GM23338 (cell line): ENCODE results near the gene TSPAN3. TPM values are rescaled to one million over a fixed set of nuclear protein-coding genes. Genes with fewer than 3 reads are reported as not detected.

Experiments
- ATAC-seq: fragments of 200-7000 bp; cut with Tn5 transposase; 3 replicates; pipeline ENCODE4 v1.9.1; 2020
- DNase-seq: peaks from one replicate; pipeline ENCODE4 v3.0.0-alpha.2; 2015; ENCODE audit warnings: low spot score
- H2AFZ ChIP-seq: fragments of 200-600 bp; sonication (generic); 2 replicates; pipeline ENCODE4 v1.8.0; 2016; ENCODE audit warnings: antibody characterized with exemption, mild to moderate bottlenecking, moderate library complexity
- H3F3A ChIP-seq: fragments of 200-600 bp; sonication (generic); replicated peaks from 2 replicates; pipeline ENCODE4 v1.8.0; 2017; ENCODE audit warnings: antibody characterized with exemption, mixed run types, low read depth
- H3K27ac ChIP-seq: fragments of 200-600 bp; sonication (generic); 2 replicates; pipeline ENCODE4 v1.6.1; 2016; ENCODE audit warnings: low read depth
- H3K27me3 ChIP-seq: fragments of 200-600 bp; sonication (generic); 2 replicates; pipeline ENCODE4 v1.8.0; 2016; ENCODE audit warnings: mild to moderate bottlenecking, mixed run types, moderate library complexity; ENCODE audit not compliant: insufficient read depth
- H3K36me3 ChIP-seq: fragments of 200-600 bp; sonication (generic); 2 replicates; pipeline ENCODE4 v1.8.0; 2016; ENCODE audit warnings: mild to moderate bottlenecking; ENCODE audit not compliant: insufficient read depth
- H3K4me1 ChIP-seq: fragments of 200-600 bp; sonication (generic); 2 replicates; pipeline ENCODE4 v1.8.0; 2016; ENCODE audit warnings: mild to moderate bottlenecking, moderate library complexity; ENCODE audit not compliant: insufficient read depth
- H3K4me2 ChIP-seq: fragments of 200-600 bp; sonication (generic); 2 replicates; pipeline ENCODE4 v1.7.1; 2017; ENCODE audit warnings: mixed run types
- H3K4me3 ChIP-seq: fragments of 200-600 bp; sonication (generic); 2 replicates; pipeline ENCODE4 v1.6.1; 2016; ENCODE audit warnings: mixed run types
- H3K79me2 ChIP-seq: fragments of 200-600 bp; sonication (generic); replicated peaks from 2 replicates; pipeline ENCODE4 v1.8.0; 2017; ENCODE audit warnings: mild to moderate bottlenecking; ENCODE audit not compliant: insufficient read depth
- H3K9me2 ChIP-seq: fragments of 200-600 bp; sonication (generic); 2 replicates; pipeline ENCODE4 v1.8.0; 2017; ENCODE audit not compliant: insufficient read depth
- H4K20me1 ChIP-seq: fragments of 200-600 bp; sonication (generic); replicated peaks from 2 replicates; pipeline ENCODE4 v1.8.0; 2017; ENCODE audit warnings: mild to moderate bottlenecking; ENCODE audit not compliant: insufficient read depth
- H3K27ac Mint-ChIP-seq: 2 replicates; pipeline ENCODE4 v1.8.0; 2020; ENCODE audit warnings: inconsistent platforms, mild to moderate bottlenecking, moderate library complexity, mixed read lengths
- H3K27me3 Mint-ChIP-seq: 3 replicates; pipeline ENCODE4 v1.8.0; 2022; ENCODE audit warnings: low read depth, mild to moderate bottlenecking, moderate library complexity, mixed read lengths, inconsistent platforms; ENCODE audit not compliant: insufficient read depth, poor library complexity
- H3K36me3 Mint-ChIP-seq: 3 replicates; pipeline ENCODE4 v1.8.0; 2021; ENCODE audit warnings: low read depth, mild to moderate bottlenecking, inconsistent platforms, moderate library complexity, mixed read lengths
- H3K4me1 Mint-ChIP-seq: 3 replicates; pipeline ENCODE4 v1.8.0; 2020; ENCODE audit warnings: mild to moderate bottlenecking, inconsistent platforms, mixed read lengths
- H3K4me3 Mint-ChIP-seq: 3 replicates; pipeline ENCODE4 v1.8.0; 2021; ENCODE audit warnings: moderate library complexity, mild to moderate bottlenecking, inconsistent platforms, mixed read lengths
- H3K9me3 Mint-ChIP-seq: 3 replicates; pipeline ENCODE4 v1.8.0; 2020; ENCODE audit warnings: moderate library complexity, mild to moderate bottlenecking, inconsistent platforms, mixed read lengths
- EZH2 ChIP-seq: fragments of 200-600 bp; sonication (generic); IDR thresholded peaks from one replicate; pipeline ENCODE4 v1.8.0; 2017; ENCODE audit warnings: antibody characterized with exemption, mild to moderate bottlenecking, low read depth; ENCODE audit not compliant: unreplicated experiment
- EZH2phosphoT487 ChIP-seq: fragments of 200-600 bp; sonication (generic); IDR thresholded peaks from one replicate; pipeline ENCODE4 v1.8.1; 2018; ENCODE audit warnings: antibody characterized with exemption; ENCODE audit not compliant: unreplicated experiment
- JUNB ChIP-seq: IDR thresholded peaks from one replicate; pipeline ENCODE4 v1.6.1; 2016; ENCODE audit warnings: antibody characterized with exemption; ENCODE audit not compliant: unreplicated experiment
- NANOG ChIP-seq: IDR thresholded peaks from 2 replicates; pipeline ENCODE4 v1.6.1; 2016; ENCODE audit warnings: antibody characterized with exemption, borderline replicate concordance
- POLR2AphosphoS5 ChIP-seq: IDR thresholded peaks from 2 replicates; pipeline ENCODE4 v1.6.1; 2016; ENCODE audit warnings: antibody characterized with exemption, low read depth
- STAT1 ChIP-seq: IDR thresholded peaks from one replicate; pipeline ENCODE4 v1.6.1; 2016; ENCODE audit warnings: antibody characterized with exemption; ENCODE audit not compliant: unreplicated experiment
- ZNF331 ChIP-seq: fragments of 250-450 bp; sonication (Bioruptor Pico); IDR thresholded peaks from 2 replicates; pipeline ENCODE4 v1.5.0; 2020; ENCODE audit warnings: low read depth, mild to moderate bottlenecking, moderate library complexity
- polyA plus RNA-seq: library from polyadenylated mRNA; unstranded; fragments of >200 nt; fragmentation: Nextera tagmentation; extraction: Ambion mirVana; gene quantifications from 2 replicates; pipeline ENCODE4 v1.2.1, GENCODE V29; 2016
- total RNA-seq: library from RNA; depleted of rRNA; stranded (reverse); fragments of >200 nt; shearing (Covaris generic); gene quantifications from 2 replicates; pipeline ENCODE4 v1.2.3, GENCODE V29; 2014
- TF ChIP-seq, protein P1 (sequence below): IDR thresholded peaks from 2 replicates; pipeline ENCODE4 v1.6.1; 2016; ENCODE audit warnings: antibody characterized with exemption
- TF ChIP-seq, protein P2 (sequence below): fragments of 250-450 bp; sonication (Bioruptor Pico); IDR thresholded peaks from 2 replicates; pipeline ENCODE4 v1.5.0; 2020; ENCODE audit warnings: mild to moderate bottlenecking, moderate library complexity
- TF ChIP-seq, protein P3 (sequence below), 2 experiments: fragments of 200-600 bp in 1 of 2; sonication (generic) in 1 of 2; conservative IDR thresholded peaks; 2 replicates each; pipeline versions ENCODE4 v1.5.1 to v1.6.1; 2016 to 2017; ENCODE audit warnings: antibody characterized with exemption in 2 of 2, low read depth in 2 of 2, mild to moderate bottlenecking in 2 of 2, moderate library complexity in 1 of 2

TSPAN3 gene
- total and polyA plus RNA-seq, 2 experiments from 2014 or later = 72.5 to 159 TPM

DNA sequence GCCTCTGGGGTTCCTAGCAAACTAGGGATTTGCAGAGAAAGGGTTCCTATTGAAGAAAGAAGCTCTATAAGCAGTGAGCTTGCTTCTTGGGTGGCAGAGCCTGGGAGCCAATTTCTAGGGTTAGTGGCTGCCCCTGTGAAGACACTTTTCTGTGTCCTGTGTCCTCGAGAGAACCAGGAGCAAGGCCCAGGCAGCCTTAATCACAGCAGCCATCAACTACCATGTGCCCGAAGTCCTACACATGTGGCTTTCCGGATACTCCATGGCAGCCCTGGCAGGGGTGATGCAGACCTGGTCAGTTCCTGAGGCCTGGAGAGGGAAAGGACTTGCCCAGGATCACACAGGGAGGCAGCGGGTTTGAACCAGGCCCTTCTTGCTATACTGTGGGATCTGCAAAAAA, 27.7 kb upstream of the TSPAN3 start:
- H3K4me2 ChIP-seq = no peak overlapping the region
- no peaks in the 10 kb centered on the region for H3K36me3 ChIP-seq
- H3K4me1 ChIP-seq = no peaks in the 10 kb centered on the region
- TF ChIP-seq ZNF331 (CRISPR knock-in tag) = no peak
- TF ChIP-seq, protein P1, sequence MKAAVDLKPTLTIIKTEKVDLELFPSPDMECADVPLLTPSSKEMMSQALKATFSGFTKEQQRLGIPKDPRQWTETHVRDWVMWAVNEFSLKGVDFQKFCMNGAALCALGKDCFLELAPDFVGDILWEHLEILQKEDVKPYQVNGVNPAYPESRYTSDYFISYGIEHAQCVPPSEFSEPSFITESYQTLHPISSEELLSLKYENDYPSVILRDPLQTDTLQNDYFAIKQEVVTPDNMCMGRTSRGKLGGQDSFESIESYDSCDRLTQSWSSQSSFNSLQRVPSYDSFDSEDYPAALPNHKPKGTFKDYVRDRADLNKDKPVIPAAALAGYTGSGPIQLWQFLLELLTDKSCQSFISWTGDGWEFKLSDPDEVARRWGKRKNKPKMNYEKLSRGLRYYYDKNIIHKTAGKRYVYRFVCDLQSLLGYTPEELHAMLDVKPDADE = no peak
- no peak for TF ChIP-seq NANOG
- no peak overlapping the region for H2AFZ ChIP-seq
- H3K4me1 Mint-ChIP-seq = peaks cover 15% of the 10 kb centered on the region
- ATAC-seq = no peak
- no peaks in the 10 kb centered on the region for H3K9me2 ChIP-seq
- no peaks in the 10 kb centered on the region; the same call in 2 of the 3 replicates for H3K36me3 Mint-ChIP-seq
- H3K27me3 ChIP-seq = no peaks in the 10 kb centered on the region
- no peaks in the 10 kb centered on the region for H4K20me1 ChIP-seq
- no peak for DNase-seq
- H3F3A ChIP-seq = no peaks in the 10 kb centered on the region
- no peak overlapping the region for H3K4me3 ChIP-seq
- peaks cover 8% of the 10 kb centered on the region for H3K27me3 Mint-ChIP-seq
- no peaks in the 10 kb centered on the region for H3K79me2 ChIP-seq
- no peak overlapping the region for H3K27ac Mint-ChIP-seq
- H3K9me3 Mint-ChIP-seq = no peaks in the 10 kb centered on the region
- H3K27ac ChIP-seq = no peak overlapping the region
- no peak overlapping the region for H3K4me3 Mint-ChIP-seq

DNA sequence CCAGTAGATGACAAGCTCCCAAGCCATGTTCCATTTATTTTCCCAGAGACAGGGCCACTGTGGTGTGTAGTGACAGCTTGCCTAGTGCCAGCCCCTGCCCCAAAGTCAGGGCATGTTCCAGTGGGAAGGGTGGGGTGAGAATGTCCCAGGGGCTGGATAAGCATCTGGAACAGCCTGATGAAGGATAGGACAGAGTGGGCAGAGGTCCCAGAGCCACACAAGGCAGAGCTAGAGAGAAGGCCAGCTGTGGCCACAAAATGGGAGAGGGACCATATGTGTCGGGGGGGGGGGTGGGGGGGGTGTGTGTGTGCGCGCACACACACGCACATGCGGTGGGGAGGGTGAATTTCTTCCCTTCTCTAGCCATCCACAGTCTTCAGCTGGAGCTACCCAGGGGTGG, 27.0 kb upstream of the TSPAN3 start:
- ATAC-seq = no peak
- H3K27ac Mint-ChIP-seq = no peak overlapping the region
- no peak overlapping the region for H3K27ac ChIP-seq
- TF ChIP-seq, protein P2, sequence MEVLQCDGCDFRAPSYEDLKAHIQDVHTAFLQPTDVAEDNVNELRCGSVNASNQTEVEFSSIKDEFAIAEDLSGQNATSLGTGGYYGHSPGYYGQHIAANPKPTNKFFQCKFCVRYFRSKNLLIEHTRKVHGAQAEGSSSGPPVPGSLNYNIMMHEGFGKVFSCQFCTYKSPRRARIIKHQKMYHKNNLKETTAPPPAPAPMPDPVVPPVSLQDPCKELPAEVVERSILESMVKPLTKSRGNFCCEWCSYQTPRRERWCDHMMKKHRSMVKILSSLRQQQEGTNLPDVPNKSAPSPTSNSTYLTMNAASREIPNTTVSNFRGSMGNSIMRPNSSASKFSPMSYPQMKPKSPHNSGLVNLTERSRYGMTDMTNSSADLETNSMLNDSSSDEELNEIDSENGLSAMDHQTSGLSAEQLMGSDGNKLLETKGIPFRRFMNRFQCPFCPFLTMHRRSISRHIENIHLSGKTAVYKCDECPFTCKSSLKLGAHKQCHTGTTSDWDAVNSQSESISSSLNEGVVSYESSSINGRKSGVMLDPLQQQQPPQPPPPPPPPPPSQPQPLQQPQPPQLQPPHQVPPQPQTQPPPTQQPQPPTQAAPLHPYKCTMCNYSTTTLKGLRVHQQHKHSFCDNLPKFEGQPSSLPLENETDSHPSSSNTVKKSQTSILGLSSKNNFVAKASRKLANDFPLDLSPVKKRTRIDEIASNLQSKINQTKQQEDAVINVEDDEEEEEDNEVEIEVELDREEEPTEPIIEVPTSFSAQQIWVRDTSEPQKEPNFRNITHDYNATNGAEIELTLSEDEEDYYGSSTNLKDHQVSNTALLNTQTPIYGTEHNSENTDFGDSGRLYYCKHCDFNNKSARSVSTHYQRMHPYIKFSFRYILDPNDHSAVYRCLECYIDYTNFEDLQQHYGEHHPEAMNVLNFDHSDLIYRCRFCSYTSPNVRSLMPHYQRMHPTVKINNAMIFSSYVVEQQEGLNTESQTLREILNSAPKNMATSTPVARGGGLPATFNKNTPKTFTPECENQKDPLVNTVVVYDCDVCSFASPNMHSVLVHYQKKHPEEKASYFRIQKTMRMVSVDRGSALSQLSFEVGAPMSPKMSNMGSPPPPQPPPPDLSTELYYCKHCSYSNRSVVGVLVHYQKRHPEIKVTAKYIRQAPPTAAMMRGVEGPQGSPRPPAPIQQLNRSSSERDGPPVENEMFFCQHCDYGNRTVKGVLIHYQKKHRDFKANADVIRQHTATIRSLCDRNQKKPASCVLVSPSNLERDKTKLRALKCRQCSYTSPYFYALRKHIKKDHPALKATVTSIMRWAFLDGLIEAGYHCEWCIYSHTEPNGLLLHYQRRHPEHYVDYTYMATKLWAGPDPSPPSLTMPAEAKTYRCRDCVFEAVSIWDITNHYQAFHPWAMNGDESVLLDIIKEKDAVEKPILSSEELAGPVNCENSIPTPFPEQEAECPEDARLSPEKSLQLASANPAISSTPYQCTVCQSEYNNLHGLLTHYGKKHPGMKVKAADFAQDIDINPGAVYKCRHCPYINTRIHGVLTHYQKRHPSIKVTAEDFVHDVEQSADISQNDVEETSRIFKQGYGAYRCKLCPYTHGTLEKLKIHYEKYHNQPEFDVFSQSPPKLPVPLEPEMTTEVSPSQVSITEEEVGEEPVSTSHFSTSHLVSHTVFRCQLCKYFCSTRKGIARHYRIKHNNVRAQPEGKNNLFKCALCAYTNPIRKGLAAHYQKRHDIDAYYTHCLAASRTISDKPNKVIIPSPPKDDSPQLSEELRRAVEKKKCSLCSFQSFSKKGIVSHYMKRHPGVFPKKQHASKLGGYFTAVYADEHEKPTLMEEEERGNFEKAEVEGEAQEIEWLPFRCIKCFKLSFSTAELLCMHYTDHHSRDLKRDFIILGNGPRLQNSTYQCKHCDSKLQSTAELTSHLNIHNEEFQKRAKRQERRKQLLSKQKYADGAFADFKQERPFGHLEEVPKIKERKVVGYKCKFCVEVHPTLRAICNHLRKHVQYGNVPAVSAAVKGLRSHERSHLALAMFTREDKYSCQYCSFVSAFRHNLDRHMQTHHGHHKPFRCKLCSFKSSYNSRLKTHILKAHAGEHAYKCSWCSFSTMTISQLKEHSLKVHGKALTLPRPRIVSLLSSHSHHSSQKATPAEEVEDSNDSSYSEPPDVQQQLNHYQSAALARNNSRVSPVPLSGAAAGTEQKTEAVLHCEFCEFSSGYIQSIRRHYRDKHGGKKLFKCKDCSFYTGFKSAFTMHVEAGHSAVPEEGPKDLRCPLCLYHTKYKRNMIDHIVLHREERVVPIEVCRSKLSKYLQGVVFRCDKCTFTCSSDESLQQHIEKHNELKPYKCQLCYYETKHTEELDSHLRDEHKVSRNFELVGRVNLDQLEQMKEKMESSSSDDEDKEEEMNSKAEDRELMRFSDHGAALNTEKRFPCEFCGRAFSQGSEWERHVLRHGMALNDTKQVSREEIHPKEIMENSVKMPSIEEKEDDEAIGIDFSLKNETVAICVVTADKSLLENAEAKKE (CRISPR knock-in tag) = no peak
- no peak for TF ChIP-seq POLR2AphosphoS5
- TF ChIP-seq STAT1 = no peak
- TF ChIP-seq EZH2 = no peak
- no peak for TF ChIP-seq JUNB
- TF ChIP-seq, protein P3, sequence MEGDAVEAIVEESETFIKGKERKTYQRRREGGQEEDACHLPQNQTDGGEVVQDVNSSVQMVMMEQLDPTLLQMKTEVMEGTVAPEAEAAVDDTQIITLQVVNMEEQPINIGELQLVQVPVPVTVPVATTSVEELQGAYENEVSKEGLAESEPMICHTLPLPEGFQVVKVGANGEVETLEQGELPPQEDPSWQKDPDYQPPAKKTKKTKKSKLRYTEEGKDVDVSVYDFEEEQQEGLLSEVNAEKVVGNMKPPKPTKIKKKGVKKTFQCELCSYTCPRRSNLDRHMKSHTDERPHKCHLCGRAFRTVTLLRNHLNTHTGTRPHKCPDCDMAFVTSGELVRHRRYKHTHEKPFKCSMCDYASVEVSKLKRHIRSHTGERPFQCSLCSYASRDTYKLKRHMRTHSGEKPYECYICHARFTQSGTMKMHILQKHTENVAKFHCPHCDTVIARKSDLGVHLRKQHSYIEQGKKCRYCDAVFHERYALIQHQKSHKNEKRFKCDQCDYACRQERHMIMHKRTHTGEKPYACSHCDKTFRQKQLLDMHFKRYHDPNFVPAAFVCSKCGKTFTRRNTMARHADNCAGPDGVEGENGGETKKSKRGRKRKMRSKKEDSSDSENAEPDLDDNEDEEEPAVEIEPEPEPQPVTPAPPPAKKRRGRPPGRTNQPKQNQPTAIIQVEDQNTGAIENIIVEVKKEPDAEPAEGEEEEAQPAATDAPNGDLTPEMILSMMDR (conservative IDR thresholded peaks at IDR 0.05; ENCODE audit: low read depth in 2 of 2) = no peak
- TF ChIP-seq, protein P1 = no peak
- TF ChIP-seq EZH2phosphoT487 = no peak

More for the DNA sequence above, 27.0 kb upstream of the TSPAN3 start:
- Mint-ChIP-seq H3K36me3 (no peaks in the 10 kb centered on the region; the same call in 2 of the 3 replicates), H3K9me3 (no peaks in the 10 kb centered on the region), H3K4me1 (peaks cover 15% of the 10 kb centered on the region), H3K27me3 (peaks cover 8% of the 10 kb centered on the region), H3K4me3 (no peak overlapping the region)
- H4K20me1 ChIP-seq = no peaks in the 10 kb centered on the region
- no peak overlapping the region for H2AFZ ChIP-seq
- no peak overlapping the region for H3K4me3 ChIP-seq
- no peak overlapping the region for H3K4me2 ChIP-seq
- DNase-seq = no peak
- no peaks in the 10 kb centered on the region for H3K36me3 ChIP-seq
- no peaks in the 10 kb centered on the region for H3K9me2 ChIP-seq
- H3K79me2 ChIP-seq = no peaks in the 10 kb centered on the region
- no peaks in the 10 kb centered on the region for H3F3A ChIP-seq
- H3K4me1 ChIP-seq = no peaks in the 10 kb centered on the region
- no peaks in the 10 kb centered on the region for H3K27me3 ChIP-seq
